Right lung (tissue), 5 donors: ENCODE results near the gene CTSW. TPM values are rescaled to one million over a fixed set of nuclear protein-coding genes. Genes with fewer than 3 reads are reported as not detected.

Experiments
- DNase-seq, 2 donors: peaks; one replicate each; pipeline ENCODE4 v3.0.0-alpha.2; 2013
- polyA plus RNA-seq, 5 donors: library from polyadenylated mRNA; unstranded; fragments of 120-200 nt; gene quantifications; one replicate each; pipeline versions ENCODE4 v1.2.1 to v1.2.3, GENCODE V29; 2013; ENCODE audit warnings: inconsistent platforms in 1 of 5, low replicate concordance in 1 of 5; ENCODE audit not compliant: insufficient read length in 5 of 5, insufficient read depth in 1 of 5

The CTSW gene
- polyA plus RNA-seq, 5 donors = 2.6 to 6.3 (median 6.1) TPM

- DNase-seq = no peak
These were observed 41.5 kb downstream of the CTSW start for GRCh38 chr11:65921033-65921555.

- DNase-seq = no peak
These were observed 42.2 kb downstream of the CTSW start for GRCh38 chr11:65921876-65922275.

GRCh38 chr11:65922565-65922964 lies 42.9 kb downstream of the CTSW start:
- DNase-seq = no peak

GRCh38 chr11:65925397-65925796 lies 45.8 kb downstream of the CTSW start:
- no peak for DNase-seq

GRCh38 chr11:65927904-65928397 lies 48.3 kb downstream of the CTSW start:
- no peak for DNase-seq

- no peak for DNase-seq
These were observed 49.0 kb downstream of the CTSW start for GRCh38 chr11:65928667-65929066.

- DNase-seq = no peak
These were observed 52.3 kb downstream of the CTSW start for GRCh38 chr11:65931773-65932557.

GRCh38 chr11:65932558-65932919 lies 52.9 kb downstream of the CTSW start:
- no peak for DNase-seq

Other genes with a start within 250 kb of the CTSW start
- gene SIPA1, start 241.7 kb upstream of the CTSW start, polyA plus RNA-seq = 10 to 100 TPM; 32.6 to 55.0 (median 40.6) TPM
- 10 to 100 TPM; 43.0 to 68.0 (median 53.2) TPM for gene RELA, start 216.9 kb upstream of the CTSW start, polyA plus RNA-seq
- 10 to 100 TPM; 52.2 to 68.8 (median 62.9) TPM for gene KAT5, start 167.6 kb upstream of the CTSW start, polyA plus RNA-seq
- gene RNASEH2C, start 159.0 kb upstream of the CTSW start, polyA plus RNA-seq = 10 to 100 TPM; 32.4 to 67.8 (median 41.4) TPM
- 1 to 10 TPM; 2.2 to 4.2 (median 3.4) TPM for gene AP5B1, start 98.9 kb upstream of the CTSW start, polyA plus RNA-seq
- gene OVOL1, start 92.8 kb upstream of the CTSW start, polyA plus RNA-seq = under 1 TPM; 0.07 to 0.60 (median 0.29) TPM
- 1 to 10 TPM; 1.6 to 5.2 (median 3.1) TPM for gene SNX32, start 45.9 kb upstream of the CTSW start, polyA plus RNA-seq
- 100 to 1,000 TPM; 574 to 838 (median 723) TPM for gene CFL1, start 21.7 kb upstream of the CTSW start, polyA plus RNA-seq
- 10 to 100 TPM; 37.0 to 57.3 (median 48.7) TPM for gene MUS81, start 19.4 kb upstream of the CTSW start, polyA plus RNA-seq
- gene EFEMP2, start 7.0 kb upstream of the CTSW start, polyA plus RNA-seq = 100 to 1,000 TPM; 107 to 194 (median 144) TPM
- gene FIBP, start 8.6 kb downstream of the CTSW start, polyA plus RNA-seq = 10 to 100 TPM; 72.3 to 87.4 (median 76.5) TPM
- 10 to 100 TPM; 10.2 to 37.1 (median 11.4) TPM for gene CCDC85B, start 10.8 kb downstream of the CTSW start, polyA plus RNA-seq
- under 1 TPM in 3 of 5 donors, not detected in 2; 0.12 to 0.19 (median 0.13) TPM for gene FOSL1, start 20.6 kb downstream of the CTSW start, polyA plus RNA-seq
- gene C11orf68, start 39.2 kb downstream of the CTSW start, polyA plus RNA-seq = 10 to 100 TPM; 29.8 to 44.0 (median 38.6) TPM
- gene DRAP1, start 39.6 kb downstream of the CTSW start, polyA plus RNA-seq = 100 to 1,000 TPM in 1 of 5 donors, 10 to 100 TPM in 4; 66.5 to 143 (median 81.8) TPM
- under 1 TPM; 0.21 to 0.62 (median 0.44) TPM for gene TSGA10IP, start 65.6 kb downstream of the CTSW start, polyA plus RNA-seq
- gene SART1, start 81.9 kb downstream of the CTSW start, polyA plus RNA-seq = 10 to 100 TPM; 34.7 to 51.6 (median 40.9) TPM
- gene EIF1AD, start 122.3 kb downstream of the CTSW start, polyA plus RNA-seq = 10 to 100 TPM; 25.8 to 28.0 (median 26.7) TPM
- gene BANF1, start 122.7 kb downstream of the CTSW start, polyA plus RNA-seq = 100 to 1,000 TPM; 200 to 305 (median 225) TPM
- gene CST6, start 132.2 kb downstream of the CTSW start, polyA plus RNA-seq = 1 to 10 TPM in 2 of 5 donors, under 1 TPM in 2, not detected in 1; 0.30 to 1.8 (median 1.1) TPM
- under 1 TPM in 1 of 5 donors, not detected in 4; 0.11 TPM for gene CATSPER1, start 146.6 kb downstream of the CTSW start, polyA plus RNA-seq
- gene GAL3ST3, start 169.3 kb downstream of the CTSW start, polyA plus RNA-seq = under 1 TPM; 0.18 to 0.24 (median 0.19) TPM
- gene SF3B2, start 172.5 kb downstream of the CTSW start, polyA plus RNA-seq = 100 to 1,000 TPM; 168 to 227 (median 205) TPM
- gene PACS1, start 190.4 kb downstream of the CTSW start, polyA plus RNA-seq = 10 to 100 TPM; 44.7 to 57.6 (median 49.0) TPM